HK-2 (cell line): ENCODE data around the gene SLCO1B3.
"Not testable (repeated sequence)": the region's sequence is repeated elsewhere in the genome, so short reads cannot be mapped to it uniquely, and the experiment has no call there.

Source experiments
- DNase-seq: peaks from one replicate; pipeline ENCODE4 v3.0.0-alpha.2; 2018; ENCODE audit not compliant: unreplicated experiment

SLCO1B3 gene

GRCh38 chr12:20810487-20810886, at the start of gene SLCO1B3:
Gene SLCO1B3 (plus strand): TSS chr12:20810705. CDS start chr12:20815739, 5,034 bp downstream.
- no peak for DNase-seq

- DNase-seq: no peak
These were observed 33.1 kb upstream of the SLCO1B3 start for GRCh38 chr12:20777420-20777819.

GRCh38 chr12:20778969-20779368, 31.5 kb upstream of the SLCO1B3 start:
- no peak for DNase-seq

- DNase-seq: not testable (repeated sequence)
These were observed 30.5 kb upstream of the SLCO1B3 start for GRCh38 chr12:20779971-20780370.

GRCh38 chr12:20783796-20784357, 26.6 kb upstream of the SLCO1B3 start:
- not testable (repeated sequence) for DNase-seq

GRCh38 chr12:20792971-20793370, 17.5 kb upstream of the SLCO1B3 start:
- no peak for DNase-seq

GRCh38 chr12:20798554-20798953, 12.0 kb upstream of the SLCO1B3 start:
- no peak for DNase-seq

- no peak for DNase-seq
These were observed 10.3 kb upstream of the SLCO1B3 start for GRCh38 chr12:20800160-20800559.

GRCh38 chr12:20801035-20801434, 9.5 kb upstream of the SLCO1B3 start:
- DNase-seq: no peak

GRCh38 chr12:20805921-20806320, 4.6 kb upstream of the SLCO1B3 start:
- no peak for DNase-seq

- no peak for DNase-seq
These were observed 3.1 kb upstream of the SLCO1B3 start for GRCh38 chr12:20807192-20808080.

- DNase-seq: no peak
These were observed 2.0 kb upstream of the SLCO1B3 start for GRCh38 chr12:20808521-20808920.

GRCh38 chr12:20815574-20815973, 5.1 kb downstream of the SLCO1B3 start:
- no peak for DNase-seq

- no peak for DNase-seq
These were observed 11.9 kb downstream of the SLCO1B3 start for GRCh38 chr12:20822415-20822814.

GRCh38 chr12:20822925-20823324, 12.4 kb downstream of the SLCO1B3 start:
- no peak for DNase-seq

- DNase-seq: no peak
These were observed 19.4 kb downstream of the SLCO1B3 start for GRCh38 chr12:20829919-20830318.

- DNase-seq: no peak
These were observed 20.0 kb downstream of the SLCO1B3 start for GRCh38 chr12:20830456-20830855.

GRCh38 chr12:20832911-20833310, 22.4 kb downstream of the SLCO1B3 start:
- DNase-seq: no peak

- DNase-seq: no peak
These were observed 42.1 kb downstream of the SLCO1B3 start for GRCh38 chr12:20852649-20853048.

- no peak for DNase-seq
These were observed 52.6 kb downstream of the SLCO1B3 start for GRCh38 chr12:20863056-20863455.

- DNase-seq: no peak
These were observed 55.4 kb downstream of the SLCO1B3 start for GRCh38 chr12:20865873-20866272.

- DNase-seq: no peak
These were observed 57.8 kb downstream of the SLCO1B3 start for GRCh38 chr12:20868277-20868676.

GRCh38 chr12:20883288-20883687, 72.8 kb downstream of the SLCO1B3 start:
- DNase-seq: no peak
